ENCODE results near the gene PERM1.

The PERM1 gene

DNA sequence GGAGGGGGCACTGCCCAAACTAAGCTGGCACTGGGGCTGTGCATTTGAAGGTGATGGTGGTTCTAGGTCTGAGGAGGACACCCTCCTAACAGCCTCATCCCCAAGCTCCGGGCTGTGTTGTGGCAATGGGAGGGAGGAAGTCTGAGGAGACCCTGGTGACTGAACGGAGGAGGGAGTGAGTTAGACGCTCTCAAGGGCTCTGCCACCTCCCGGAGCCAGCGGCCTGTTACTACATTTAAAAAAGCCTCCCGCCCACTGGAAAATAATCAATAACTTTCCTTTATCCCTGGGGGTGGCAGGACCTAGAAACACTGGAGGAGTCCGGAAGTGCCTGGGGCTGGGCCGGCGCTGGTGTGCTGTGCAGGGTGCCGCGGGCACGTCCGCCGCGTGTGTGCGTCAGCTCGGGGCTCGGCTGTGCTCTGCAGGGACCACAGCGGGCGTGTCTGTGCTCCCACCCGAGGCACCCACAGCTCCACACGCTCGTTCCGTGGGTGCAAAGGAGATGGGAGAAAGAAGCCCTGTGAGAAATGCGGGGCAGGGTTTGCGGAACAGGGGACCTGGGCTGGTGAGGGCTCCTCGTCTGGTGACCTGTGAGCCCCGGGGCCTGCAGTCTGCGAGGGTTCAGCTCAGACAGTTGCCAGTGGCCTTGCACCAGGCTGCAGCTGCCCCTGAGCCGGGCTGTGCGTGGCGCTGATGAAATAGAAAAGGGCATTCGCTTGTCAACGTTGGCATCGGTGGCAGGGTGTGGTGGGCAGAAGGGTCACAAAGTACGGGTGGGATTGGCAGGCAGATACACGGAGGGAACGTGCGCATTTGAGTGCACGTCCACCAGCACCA, 52.9 kb downstream of the PERM1 start:
- H3K36me3 ChIP-seq (ENCODE audit: control insufficient read depth, low read length): no peaks in the 10 kb centered on the region
- no peak overlapping the region for H3K4me2 ChIP-seq (ENCODE audit: low read length)
- H3K27ac ChIP-seq (ENCODE audit: low read depth, low read length): no peak overlapping the region
- H3F3A ChIP-seq (ENCODE audit: control insufficient read depth, insufficient read depth): 0 out of 2 replicates have a peak, but pooled peaks cover 3% of the 10 kb centered on the region
- H3K4me1 ChIP-seq (ENCODE audit: control insufficient read depth, low read length): peaks cover 7% of the 10 kb centered on the region; the same call in 1 of the 2 replicates
- no peak overlapping the region for H3K4me3 ChIP-seq (ENCODE audit: low read length)
- no peaks in the 10 kb centered on the region for H3K9me3 ChIP-seq (ENCODE audit: control insufficient read depth, insufficient read depth, low read length)
- H3K79me2 ChIP-seq (ENCODE audit: control insufficient read depth, low read length): no peaks in the 10 kb centered on the region
- H4K20me1 ChIP-seq (ENCODE audit: control insufficient read depth, insufficient read depth, low read depth, low read length): no peaks in the 10 kb centered on the region; the same call in 1 of the 2 replicates
- TF ChIP-seq EZH2phosphoT487 (IDR thresholded peaks at IDR 0.05; ENCODE audit: borderline replicate concordance, low read length): no peak
- TF ChIP-seq, protein P1, sequence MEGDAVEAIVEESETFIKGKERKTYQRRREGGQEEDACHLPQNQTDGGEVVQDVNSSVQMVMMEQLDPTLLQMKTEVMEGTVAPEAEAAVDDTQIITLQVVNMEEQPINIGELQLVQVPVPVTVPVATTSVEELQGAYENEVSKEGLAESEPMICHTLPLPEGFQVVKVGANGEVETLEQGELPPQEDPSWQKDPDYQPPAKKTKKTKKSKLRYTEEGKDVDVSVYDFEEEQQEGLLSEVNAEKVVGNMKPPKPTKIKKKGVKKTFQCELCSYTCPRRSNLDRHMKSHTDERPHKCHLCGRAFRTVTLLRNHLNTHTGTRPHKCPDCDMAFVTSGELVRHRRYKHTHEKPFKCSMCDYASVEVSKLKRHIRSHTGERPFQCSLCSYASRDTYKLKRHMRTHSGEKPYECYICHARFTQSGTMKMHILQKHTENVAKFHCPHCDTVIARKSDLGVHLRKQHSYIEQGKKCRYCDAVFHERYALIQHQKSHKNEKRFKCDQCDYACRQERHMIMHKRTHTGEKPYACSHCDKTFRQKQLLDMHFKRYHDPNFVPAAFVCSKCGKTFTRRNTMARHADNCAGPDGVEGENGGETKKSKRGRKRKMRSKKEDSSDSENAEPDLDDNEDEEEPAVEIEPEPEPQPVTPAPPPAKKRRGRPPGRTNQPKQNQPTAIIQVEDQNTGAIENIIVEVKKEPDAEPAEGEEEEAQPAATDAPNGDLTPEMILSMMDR (IDR thresholded peaks at IDR 0.05; ENCODE audit: low read depth, low read length, poor library complexity, severe bottlenecking): no peak
- no peaks in the 10 kb centered on the region for H3K9me2 ChIP-seq (replicated peaks; ENCODE audit: control insufficient read depth, low read length)
- H3K27me3 ChIP-seq (ENCODE audit: control insufficient read depth, low read length): peaks cover 34% of the 10 kb centered on the region

DNA sequence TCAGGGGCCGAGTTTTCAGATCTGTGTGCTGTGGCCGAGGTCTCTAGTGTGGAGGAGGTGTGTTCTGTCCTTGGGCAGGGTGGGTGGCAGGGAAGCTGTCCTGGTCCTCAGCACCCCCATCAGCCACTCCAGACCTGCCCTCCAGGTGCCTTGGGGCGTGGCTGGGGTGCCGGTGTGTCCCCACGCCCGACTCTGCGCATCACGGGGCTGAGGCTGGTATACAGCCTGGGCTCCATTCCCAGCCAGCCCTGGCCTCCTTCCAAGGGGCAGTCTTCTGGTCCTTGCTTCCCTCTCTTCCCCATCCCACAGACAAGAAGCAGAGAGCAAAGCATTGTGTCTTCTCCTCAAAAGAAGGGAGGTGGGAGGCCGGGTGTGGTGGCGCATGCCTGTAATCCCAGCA, 54.1 kb downstream of the PERM1 start:
- Histone ChIP-seq H3K9me3 (ENCODE audit: control insufficient read depth, insufficient read depth, low read length) (no peaks in the 10 kb centered on the region), H3K9me2 (replicated peaks; ENCODE audit: control insufficient read depth, low read length) (no peaks in the 10 kb centered on the region), H3K4me1 (ENCODE audit: control insufficient read depth, low read length) (peaks cover 13% of the 10 kb centered on the region; the same call in 1 of the 2 replicates), H4K20me1 (ENCODE audit: control insufficient read depth, insufficient read depth, low read depth, low read length) (no peaks in the 10 kb centered on the region; the same call in 1 of the 2 replicates), H3F3A (ENCODE audit: control insufficient read depth, insufficient read depth) (0 out of 2 replicates have a peak, but pooled peaks cover 3% of the 10 kb centered on the region), H3K27me3 (ENCODE audit: control insufficient read depth, low read length) (peaks cover 43% of the 10 kb centered on the region), H3K79me2 (ENCODE audit: control insufficient read depth, low read length) (no peaks in the 10 kb centered on the region), H3K36me3 (ENCODE audit: control insufficient read depth, low read length) (no peaks in the 10 kb centered on the region), H3K27ac (ENCODE audit: low read depth, low read length) (no peak overlapping the region), H3K4me3 (ENCODE audit: low read length) (no peak overlapping the region), H3K4me2 (ENCODE audit: low read length) (no peak overlapping the region)
- TF ChIP-seq EZH2phosphoT487 (IDR thresholded peaks at IDR 0.05; ENCODE audit: borderline replicate concordance, low read length): no peak
- TF ChIP-seq, protein P1 (IDR thresholded peaks at IDR 0.05; ENCODE audit: low read depth, low read length, poor library complexity, severe bottlenecking): no peak

DNA sequence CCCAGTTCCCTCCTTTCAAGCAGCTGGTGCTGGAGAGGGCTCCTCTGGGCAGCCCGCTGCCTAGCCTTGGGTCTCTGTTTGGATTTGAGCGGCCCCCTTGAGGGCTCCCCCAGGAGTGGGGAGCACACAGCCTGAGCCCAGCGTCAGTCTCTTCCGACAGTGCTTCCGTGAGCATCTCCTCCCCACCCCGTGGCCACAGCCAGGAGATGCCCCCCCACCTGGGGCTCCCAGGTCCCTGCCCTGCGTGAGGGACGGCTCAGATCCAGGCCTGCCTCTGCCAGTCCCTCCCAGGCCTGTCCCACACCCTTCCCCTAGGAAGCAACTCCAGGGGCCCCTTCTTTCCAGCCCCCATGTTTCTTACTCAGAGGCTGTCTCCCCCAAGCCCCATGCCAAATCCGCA, 54.7 kb downstream of the PERM1 start:
- Histone ChIP-seq H3K79me2 (ENCODE audit: control insufficient read depth, low read length) (no peaks in the 10 kb centered on the region), H3K4me1 (ENCODE audit: control insufficient read depth, low read length) (peaks cover 13% of the 10 kb centered on the region; the same call in 1 of the 2 replicates), H3K27ac (ENCODE audit: low read depth, low read length) (no peak overlapping the region), H3K9me3 (ENCODE audit: control insufficient read depth, insufficient read depth, low read length) (no peaks in the 10 kb centered on the region), H3K4me3 (ENCODE audit: low read length) (no peak overlapping the region), H3K9me2 (replicated peaks; ENCODE audit: control insufficient read depth, low read length) (no peaks in the 10 kb centered on the region), H3F3A (ENCODE audit: control insufficient read depth, insufficient read depth) (0 out of 2 replicates have a peak, but pooled peaks cover 3% of the 10 kb centered on the region), H3K4me2 (ENCODE audit: low read length) (no peak overlapping the region), H3K36me3 (ENCODE audit: control insufficient read depth, low read length) (no peaks in the 10 kb centered on the region), H4K20me1 (ENCODE audit: control insufficient read depth, insufficient read depth, low read depth, low read length) (no peaks in the 10 kb centered on the region; the same call in 1 of the 2 replicates), H3K27me3 (ENCODE audit: control insufficient read depth, low read length) (peaks cover 49% of the 10 kb centered on the region)
- TF ChIP-seq, protein P1 (IDR thresholded peaks at IDR 0.05; ENCODE audit: low read depth, low read length, poor library complexity, severe bottlenecking): no peak
- TF ChIP-seq EZH2phosphoT487 (IDR thresholded peaks at IDR 0.05; ENCODE audit: borderline replicate concordance, low read length): no peak

All from DOHH2 (cell line).